ENCODE data around the gene GCN1. TPM values are rescaled to one million over a fixed set of nuclear protein-coding genes. Genes with fewer than 3 reads are reported as not detected.

GCN1 gene
- total and polyA plus RNA-seq, 11 donors: 7.2 to 51.7 (median 33.7) TPM

DNA sequence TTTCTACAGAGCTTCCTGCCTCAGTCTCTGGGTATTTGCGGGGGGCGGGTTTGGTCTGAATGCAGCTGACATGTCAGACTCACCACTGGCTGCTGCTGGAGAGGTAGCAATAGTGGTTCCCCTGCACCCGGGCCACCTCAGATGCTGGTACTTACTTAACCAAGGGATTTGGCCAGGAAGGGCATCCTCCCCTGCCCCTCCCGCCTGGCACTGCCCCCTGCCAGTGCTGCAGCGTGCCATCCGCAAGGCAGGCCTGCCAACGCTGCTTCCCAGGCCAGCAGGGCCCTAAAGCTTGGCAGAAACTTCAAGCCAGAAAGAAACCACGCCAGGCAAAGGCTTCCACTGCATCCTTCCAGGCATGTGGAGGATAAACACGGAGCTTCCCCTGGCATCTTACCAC, 100.0 kb downstream of the GCN1 start:
- Histone ChIP-seq H3K4me1 (peaks cover 0 to 17% (median 0%) of the 10 kb centered on the region in 12 donors), H3K4me3 (no peak overlapping the region), H3K27ac (no peak overlapping the region), H3K36me3 (peaks cover 0 to 79% (median 44%) of the 10 kb centered on the region in 9 donors), H3K9me3 (no peaks in the 10 kb centered on the region), H3K27me3 (no peaks in the 10 kb centered on the region)
- no peak for TF ChIP-seq POLR2A (IDR thresholded peaks at IDR 0.05)
- TF ChIP-seq, protein P1, sequence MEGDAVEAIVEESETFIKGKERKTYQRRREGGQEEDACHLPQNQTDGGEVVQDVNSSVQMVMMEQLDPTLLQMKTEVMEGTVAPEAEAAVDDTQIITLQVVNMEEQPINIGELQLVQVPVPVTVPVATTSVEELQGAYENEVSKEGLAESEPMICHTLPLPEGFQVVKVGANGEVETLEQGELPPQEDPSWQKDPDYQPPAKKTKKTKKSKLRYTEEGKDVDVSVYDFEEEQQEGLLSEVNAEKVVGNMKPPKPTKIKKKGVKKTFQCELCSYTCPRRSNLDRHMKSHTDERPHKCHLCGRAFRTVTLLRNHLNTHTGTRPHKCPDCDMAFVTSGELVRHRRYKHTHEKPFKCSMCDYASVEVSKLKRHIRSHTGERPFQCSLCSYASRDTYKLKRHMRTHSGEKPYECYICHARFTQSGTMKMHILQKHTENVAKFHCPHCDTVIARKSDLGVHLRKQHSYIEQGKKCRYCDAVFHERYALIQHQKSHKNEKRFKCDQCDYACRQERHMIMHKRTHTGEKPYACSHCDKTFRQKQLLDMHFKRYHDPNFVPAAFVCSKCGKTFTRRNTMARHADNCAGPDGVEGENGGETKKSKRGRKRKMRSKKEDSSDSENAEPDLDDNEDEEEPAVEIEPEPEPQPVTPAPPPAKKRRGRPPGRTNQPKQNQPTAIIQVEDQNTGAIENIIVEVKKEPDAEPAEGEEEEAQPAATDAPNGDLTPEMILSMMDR (IDR thresholded peaks at IDR 0.05): no peak
- ATAC-seq (peak in 2 of 4 donors; percentile 9 to 42), DNase-seq (peak in 1 of 5 donors; percentile 52)
- intact Hi-C loops (cut with DNase I): no loop called here
- WGBS, 4 donors: 41 to 75% (median 65%) methylated on average over 8 to 9 of the region's 9 CpGs

DNA sequence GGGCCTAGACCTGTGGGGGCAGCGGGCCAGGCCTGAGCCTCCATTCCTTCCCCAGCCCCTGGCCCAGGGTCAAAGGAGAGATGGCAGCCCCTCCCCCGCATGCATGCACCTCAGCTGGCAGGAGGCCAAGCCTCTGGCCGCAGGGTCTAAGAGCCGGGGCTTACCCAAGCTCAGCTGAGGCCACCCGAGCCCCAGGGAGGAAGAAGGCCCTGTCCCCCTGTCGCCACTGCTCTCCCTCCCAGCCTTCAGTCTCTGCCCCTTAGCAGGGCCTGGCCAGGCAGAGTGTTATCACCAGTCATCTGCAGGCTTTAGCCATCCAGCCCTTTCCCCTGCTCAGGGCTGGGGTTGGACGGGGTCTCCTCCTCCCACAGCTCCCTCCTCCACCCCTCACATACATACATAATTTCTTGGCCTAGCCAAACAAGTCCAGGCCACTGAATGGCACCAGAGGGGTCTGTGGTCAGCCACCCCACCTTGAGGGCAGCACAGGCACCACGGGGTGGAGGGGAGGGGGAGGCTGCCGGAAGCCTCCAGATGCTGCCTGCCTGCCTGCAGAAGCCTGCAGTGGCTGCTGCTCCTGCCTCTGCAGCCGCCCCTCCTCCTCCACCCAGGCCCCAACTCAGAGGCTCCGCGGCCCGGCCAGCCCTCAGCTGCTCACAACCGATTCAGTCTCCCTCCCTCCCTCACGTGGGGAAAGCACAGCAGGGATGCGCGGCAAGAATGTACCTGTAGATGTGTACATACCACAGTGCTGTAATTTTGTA, 100.7 kb downstream of the GCN1 start:
- Histone ChIP-seq H3K9me3 (no peaks in the 10 kb centered on the region), H3K4me3 (no peak overlapping the region), H3K36me3 (peaks cover 0 to 72% (median 40%) of the 10 kb centered on the region in 9 donors), H3K27me3 (no peaks in the 10 kb centered on the region), H3K4me1 (peaks cover 0 to 17% (median 0%) of the 10 kb centered on the region in 12 donors), H3K27ac (no peak overlapping the region)
- TF ChIP-seq, protein P1 (IDR thresholded peaks at IDR 0.05): no peak
- no peak for TF ChIP-seq POLR2A (IDR thresholded peaks at IDR 0.05)
- intact Hi-C loops (cut with DNase I): no loop called here
- WGBS, 4 donors: 60 to 64% (median 61%) methylated on average over 14 to 17 of the region's 17 CpGs
- DNase-seq: peak in 2 of 5 donors; percentile 18 to 46
- no peak for ATAC-seq

DNA sequence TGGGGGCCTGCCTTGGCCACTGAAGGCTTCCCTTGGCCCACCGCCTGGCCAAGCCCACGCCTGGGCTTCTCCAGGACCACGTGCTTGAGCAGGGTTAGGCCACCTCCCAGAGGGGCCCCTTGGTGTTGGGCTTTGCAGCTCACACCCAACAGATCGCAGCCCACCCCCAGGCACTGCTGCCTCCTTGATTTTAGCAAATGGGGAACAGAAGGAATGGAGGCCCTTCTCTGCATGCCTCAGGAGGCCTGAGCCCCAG, 101.3 kb downstream of the GCN1 start:
- Histone ChIP-seq H3K27me3 (no peaks in the 10 kb centered on the region), H3K27ac (no peak overlapping the region), H3K4me3 (no peak overlapping the region), H3K4me1 (peaks cover 0 to 17% (median 0%) of the 10 kb centered on the region in 12 donors), H3K36me3 (peaks cover 0 to 67% (median 34%) of the 10 kb centered on the region in 9 donors), H3K9me3 (no peaks in the 10 kb centered on the region)
- intact Hi-C loops (cut with DNase I): no loop called here
- 65 to 76% (median 71%) methylated on average over 4 of the region's 4 CpGs for WGBS, 4 donors
- TF ChIP-seq POLR2A (IDR thresholded peaks at IDR 0.05): no peak
- TF ChIP-seq, protein P1 (IDR thresholded peaks at IDR 0.05): no peak
- DNase-seq: no peak
- ATAC-seq: peak in 1 of 4 donors; percentile 4

DNA sequence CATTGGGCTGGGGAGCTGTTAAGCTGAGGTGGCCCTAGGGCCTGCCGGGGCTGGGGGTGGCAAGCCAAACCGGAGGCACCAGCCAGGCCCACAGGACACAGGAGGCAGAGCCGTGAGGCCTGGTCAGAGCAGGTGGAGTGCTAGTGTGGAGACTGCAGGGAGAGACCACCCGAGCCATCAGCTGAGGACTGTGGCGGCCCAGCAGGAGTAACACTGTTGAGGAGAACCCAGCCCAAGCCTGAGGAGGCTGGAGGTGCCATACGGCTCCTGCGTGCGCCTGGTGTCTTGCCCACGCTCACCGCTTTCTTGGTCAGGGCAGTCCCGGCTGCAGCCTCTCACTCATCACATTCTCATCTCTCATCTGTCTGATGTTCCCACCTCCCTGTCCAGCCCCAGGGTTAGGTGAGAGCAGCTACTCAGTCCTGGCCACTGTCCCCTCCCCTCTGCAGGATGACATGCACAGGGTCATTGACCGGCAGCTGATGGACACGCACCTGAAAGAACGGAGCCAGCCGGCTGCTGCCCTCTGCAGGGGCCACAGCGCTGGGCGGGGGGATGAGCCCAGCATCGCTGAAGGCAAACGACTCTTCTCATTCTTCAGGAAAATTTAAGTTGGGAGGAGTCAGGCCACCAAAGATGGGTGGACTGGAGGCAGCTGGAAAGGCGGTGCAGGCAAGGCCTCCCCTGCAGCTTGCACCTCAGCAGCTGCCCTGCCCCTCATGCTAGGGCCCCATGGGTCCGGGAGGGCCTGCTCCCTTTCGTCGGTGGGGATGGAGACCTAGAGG, 101.8 kb downstream of the GCN1 start:
- peaks cover 0 to 62% (median 29%) of the 10 kb centered on the region in 9 donors for H3K36me3 ChIP-seq
- H3K27me3 ChIP-seq: no peaks in the 10 kb centered on the region
- peak in 1 of 5 donors; percentile 48 for DNase-seq
- H3K9me3 ChIP-seq: no peaks in the 10 kb centered on the region
- H3K27ac ChIP-seq: no peak overlapping the region
- peak in 1 of 4 donors; percentile 3 for ATAC-seq
- no peak overlapping the region for H3K4me3 ChIP-seq
- intact Hi-C loops (cut with DNase I): no loop called here
- WGBS, 4 donors: 83 to 90% (median 86%) methylated on average over 18 to 23 of the region's 23 CpGs
- TF ChIP-seq, protein P1 (IDR thresholded peaks at IDR 0.05): no peak
- TF ChIP-seq POLR2A (IDR thresholded peaks at IDR 0.05): no peak
- peaks cover 0 to 17% (median 0%) of the 10 kb centered on the region in 12 donors for H3K4me1 ChIP-seq

All from heart left ventricle (tissue), 16 donors.